GM20000 (cell line): ENCODE measurements around the gene LMNTD2.

Experiments
- DNase-seq: peaks from one replicate; pipeline ENCODE4 v3.0.0; 2012; ENCODE audit warnings: low spot score
- TF ChIP-seq, protein P1 (sequence below): IDR thresholded peaks from 2 replicates; pipeline ENCODE4 v1.5.1; 2012; ENCODE audit warnings: mild to moderate bottlenecking, control low read depth; ENCODE audit errors: extremely low read depth, missing control alignments

The LMNTD2 gene

DNA sequence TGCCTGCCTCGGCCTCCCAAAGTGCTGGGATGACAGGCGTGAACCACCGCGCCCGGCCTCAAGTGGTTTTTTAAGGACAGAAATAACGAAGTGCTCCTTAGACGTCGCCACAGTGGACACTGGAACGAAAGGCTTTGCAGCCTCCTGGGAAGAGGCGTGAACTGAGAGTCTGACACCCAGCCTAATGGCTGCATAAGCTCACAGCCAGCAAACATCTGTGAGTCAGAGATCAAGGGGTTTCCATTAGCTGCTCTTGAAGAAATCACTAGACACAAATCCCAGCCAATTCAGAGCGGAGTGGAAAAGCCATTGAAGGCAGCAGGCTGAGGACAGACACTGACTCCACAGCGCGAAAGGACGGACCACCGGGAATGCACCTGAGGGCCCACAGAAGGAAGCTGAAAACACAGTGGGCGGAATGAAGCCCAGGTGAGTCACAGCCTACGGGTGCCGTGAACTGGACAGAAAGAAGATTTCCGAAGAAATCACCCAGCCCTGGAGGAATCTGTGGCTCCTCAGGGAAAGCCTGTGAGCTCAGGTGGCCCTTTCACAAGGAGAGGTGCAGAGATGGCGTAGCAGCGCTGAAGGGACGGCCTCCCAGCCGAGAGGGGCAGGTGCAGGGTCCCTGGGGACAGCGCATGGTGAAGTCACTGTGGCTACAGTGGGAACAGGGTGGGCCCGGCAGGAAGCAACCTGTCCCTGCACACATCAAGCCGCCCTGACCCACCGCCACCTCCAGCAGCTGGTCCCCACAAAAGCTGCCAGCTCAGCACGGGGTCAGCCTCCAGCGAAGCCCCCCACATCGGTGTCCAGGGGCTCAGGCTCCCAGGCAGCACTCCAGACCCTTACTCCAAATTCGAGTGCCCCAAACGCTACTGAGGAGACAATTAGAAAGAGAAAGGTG lies 11.6 kb downstream of the LMNTD2 start:
- TF ChIP-seq, protein P1, sequence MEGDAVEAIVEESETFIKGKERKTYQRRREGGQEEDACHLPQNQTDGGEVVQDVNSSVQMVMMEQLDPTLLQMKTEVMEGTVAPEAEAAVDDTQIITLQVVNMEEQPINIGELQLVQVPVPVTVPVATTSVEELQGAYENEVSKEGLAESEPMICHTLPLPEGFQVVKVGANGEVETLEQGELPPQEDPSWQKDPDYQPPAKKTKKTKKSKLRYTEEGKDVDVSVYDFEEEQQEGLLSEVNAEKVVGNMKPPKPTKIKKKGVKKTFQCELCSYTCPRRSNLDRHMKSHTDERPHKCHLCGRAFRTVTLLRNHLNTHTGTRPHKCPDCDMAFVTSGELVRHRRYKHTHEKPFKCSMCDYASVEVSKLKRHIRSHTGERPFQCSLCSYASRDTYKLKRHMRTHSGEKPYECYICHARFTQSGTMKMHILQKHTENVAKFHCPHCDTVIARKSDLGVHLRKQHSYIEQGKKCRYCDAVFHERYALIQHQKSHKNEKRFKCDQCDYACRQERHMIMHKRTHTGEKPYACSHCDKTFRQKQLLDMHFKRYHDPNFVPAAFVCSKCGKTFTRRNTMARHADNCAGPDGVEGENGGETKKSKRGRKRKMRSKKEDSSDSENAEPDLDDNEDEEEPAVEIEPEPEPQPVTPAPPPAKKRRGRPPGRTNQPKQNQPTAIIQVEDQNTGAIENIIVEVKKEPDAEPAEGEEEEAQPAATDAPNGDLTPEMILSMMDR: no peak
- no peak for DNase-seq

DNA sequence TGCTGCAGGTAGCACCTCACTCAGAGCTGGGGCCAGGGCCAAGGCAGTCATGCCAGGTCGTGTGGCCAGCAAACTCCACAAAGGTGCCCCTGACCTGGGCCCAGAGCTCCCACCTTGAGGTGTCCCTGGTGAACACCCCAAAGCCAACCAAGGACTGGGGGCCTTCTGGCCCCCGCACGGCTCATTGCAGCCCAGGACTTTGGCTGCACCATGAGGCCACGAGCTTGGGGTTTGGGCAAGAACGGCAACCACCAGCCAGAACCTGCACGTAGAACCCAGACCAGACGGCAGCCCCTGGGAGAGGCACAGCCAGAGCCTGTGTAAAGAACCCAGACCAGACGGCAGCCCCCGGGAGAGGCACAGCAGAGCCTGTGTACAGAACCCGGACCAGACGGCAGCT lies 15.4 kb downstream of the LMNTD2 start:
- no peak for DNase-seq

DNA sequence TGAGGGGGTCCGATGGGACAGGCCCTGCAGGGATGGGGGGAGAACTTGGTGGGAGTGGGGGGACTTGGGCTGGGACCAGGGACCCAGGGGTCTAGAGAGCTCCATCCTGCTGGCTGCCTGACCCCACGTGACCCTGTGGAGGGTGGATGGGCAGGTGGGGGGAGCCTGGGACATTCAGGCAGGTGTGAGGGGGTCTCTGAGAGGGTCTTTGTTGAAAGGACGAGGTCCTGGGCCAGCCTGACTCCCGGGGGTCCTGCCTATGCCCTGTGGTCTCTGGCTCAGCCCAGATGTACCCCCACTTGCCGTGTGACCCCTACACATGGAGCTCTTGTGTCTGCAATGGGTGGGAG lies 15.7 kb downstream of the LMNTD2 start:
- TF ChIP-seq, protein P1: no peak
- no peak for DNase-seq

More for the DNA sequence above, 15.4 kb downstream of the LMNTD2 start:
- TF ChIP-seq, protein P1: no peak

DNA sequence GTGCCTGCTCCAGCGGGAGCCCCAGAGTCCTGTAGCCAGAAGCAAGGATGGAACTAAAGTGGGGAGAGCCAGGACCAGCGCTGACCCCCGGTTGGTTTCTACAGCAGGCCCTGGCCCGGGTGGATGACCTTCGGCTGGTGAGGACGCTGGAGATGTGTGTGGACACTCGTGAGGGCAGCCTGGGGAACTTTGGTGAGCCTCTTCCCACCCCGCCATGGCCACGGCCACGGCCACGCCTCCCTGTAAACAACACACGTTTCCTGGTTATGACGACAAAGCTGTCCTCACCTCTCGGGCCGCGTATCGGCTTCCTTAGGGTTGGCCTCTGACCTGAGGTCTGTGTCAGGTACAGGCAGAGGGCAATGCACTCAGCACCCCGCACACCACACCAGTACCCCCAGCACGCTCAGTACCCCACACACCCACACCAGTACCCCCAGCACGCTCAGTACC lies 19.1 kb downstream of the LMNTD2 start:
- TF ChIP-seq, protein P1: no peak
- DNase-seq: no peak

DNA sequence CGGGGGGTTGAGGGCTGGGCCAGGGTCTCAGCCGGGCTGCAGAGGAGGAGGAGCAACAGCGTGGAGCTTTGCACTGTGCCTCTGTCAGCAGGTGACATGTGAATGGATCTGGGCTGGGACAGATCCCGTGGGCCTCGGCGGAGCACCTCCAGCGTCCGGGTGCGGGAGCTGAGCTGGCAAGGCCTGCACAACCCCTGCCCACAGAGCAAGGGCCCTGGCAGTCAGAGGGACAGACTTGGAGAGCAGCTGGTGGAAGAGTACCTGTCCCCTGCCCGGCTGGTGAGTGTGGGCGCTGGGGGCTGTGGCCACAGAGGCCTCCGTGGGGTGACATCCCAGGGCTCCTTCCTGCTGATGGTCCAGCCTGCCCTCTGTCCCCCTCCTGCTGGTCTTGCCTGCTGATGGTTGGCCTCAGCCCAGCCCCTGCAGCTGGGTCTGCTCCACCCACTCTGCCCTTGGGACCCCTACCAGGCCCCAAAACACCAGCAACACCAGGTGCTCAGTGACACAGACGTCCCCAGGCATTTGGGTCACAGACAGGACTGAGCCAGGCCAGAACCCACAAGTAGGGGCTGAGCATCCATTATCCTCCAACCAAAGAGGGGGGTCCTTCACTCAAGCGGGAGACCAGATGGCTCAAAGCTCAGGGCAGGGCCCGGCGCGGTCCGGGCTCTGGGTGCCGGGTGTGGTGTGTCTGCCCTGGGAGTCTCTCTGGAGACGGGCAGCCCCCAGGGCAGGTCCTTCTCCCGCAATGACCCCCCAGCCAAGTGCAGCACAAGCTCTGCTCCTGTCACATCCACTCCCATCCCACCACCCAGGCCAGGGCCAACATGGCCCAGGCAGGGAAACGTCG lies 19.7 kb downstream of the LMNTD2 start:
- no peak for DNase-seq
- TF ChIP-seq, protein P1: no peak

DNA sequence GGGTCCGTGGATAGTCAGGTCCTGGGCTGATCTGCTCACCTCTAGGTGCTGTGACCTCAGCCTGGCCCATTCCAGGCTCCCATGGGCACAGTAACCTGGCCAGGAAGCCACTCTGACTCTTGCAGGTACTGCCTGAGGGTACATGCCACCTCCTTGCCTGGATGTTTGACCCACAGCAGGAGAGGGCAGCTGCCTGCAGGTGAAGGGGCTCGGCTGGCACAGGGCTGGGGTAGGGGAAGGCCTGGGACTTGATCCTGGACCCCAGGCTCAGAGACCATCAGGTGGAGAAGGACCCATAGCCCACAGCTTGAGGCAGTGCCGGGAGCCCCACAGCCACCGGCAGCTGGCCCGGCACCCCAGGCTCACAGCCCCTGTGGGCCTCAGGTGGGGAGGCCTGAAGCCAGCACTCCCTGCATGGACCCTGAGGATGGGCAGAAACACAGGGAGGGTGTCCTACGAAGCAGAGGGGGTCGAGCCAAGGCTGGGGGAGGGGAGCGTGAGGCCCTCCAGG lies 20.5 kb downstream of the LMNTD2 start:
- DNase-seq: no peak
- TF ChIP-seq, protein P1: no peak
